NCI-H187 treated with DMSO at 0.1 percent for 48 hours (cell line): ENCODE data around the gene C19orf33.

Experiments used
- DNase-seq: peaks from one replicate; lab custom pipeline; 2025; lab: John Stamatoyannopoulos, UW

Gene C19orf33

GRCh38 chr19:38308926-38309614 lies 5.0 kb downstream of the C19orf33 start:
- no peak for DNase-seq

GRCh38 chr19:38309615-38310278 lies 5.7 kb downstream of the C19orf33 start:
- no peak for DNase-seq

- DNase-seq: no peak
These were observed 6.2 kb downstream of the C19orf33 start for GRCh38 chr19:38310279-38310670.

- no peak for DNase-seq
These were observed 6.9 kb downstream of the C19orf33 start for GRCh38 chr19:38310986-38311385.

- peak; percentile 96 for DNase-seq
These were observed 11.8 kb downstream of the C19orf33 start, which contains the start of gene YIF1B for GRCh38 chr19:38315657-38316476. YIF1B (minus strand) TSS chr19:38315947; CDS start chr19:38315917, 30 bp downstream.

- no peak for DNase-seq
These were observed 12.5 kb downstream of the C19orf33 start for GRCh38 chr19:38316477-38317067.

- no peak for DNase-seq
These were observed 13.1 kb downstream of the C19orf33 start for GRCh38 chr19:38317104-38317612.

- no peak for DNase-seq
These were observed 14.6 kb downstream of the C19orf33 start for GRCh38 chr19:38318660-38319059.

- DNase-seq: no peak
These were observed 15.6 kb downstream of the C19orf33 start, which contains the start of gene KCNK6 for GRCh38 chr19:38319421-38320258. KCNK6 (plus strand) TSS chr19:38319845; CDS start chr19:38319951, 106 bp downstream.

GRCh38 chr19:38320969-38321339 lies 16.9 kb downstream of the C19orf33 start:
- DNase-seq: no peak

- no peak for DNase-seq
These were observed 17.7 kb downstream of the C19orf33 start for GRCh38 chr19:38321646-38322196.

- no peak for DNase-seq
These were observed 19.2 kb downstream of the C19orf33 start for GRCh38 chr19:38323291-38323690.

GRCh38 chr19:38324431-38324830 lies 20.4 kb downstream of the C19orf33 start:
- no peak for DNase-seq

- DNase-seq: no peak
These were observed 22.5 kb downstream of the C19orf33 start for GRCh38 chr19:38326591-38326990.

- DNase-seq: no peak
These were observed 25.6 kb downstream of the C19orf33 start for GRCh38 chr19:38329651-38330050.

- DNase-seq: no peak
These were observed 27.7 kb downstream of the C19orf33 start for GRCh38 chr19:38331728-38332127.

- no peak for DNase-seq
These were observed 29.2 kb downstream of the C19orf33 start for GRCh38 chr19:38333245-38333644.

GRCh38 chr19:38335949-38336637 lies 32.0 kb downstream of the C19orf33 start:
- DNase-seq: peak; percentile 96

GRCh38 chr19:38336638-38337359 lies 32.7 kb downstream of the C19orf33 start:
- peak; percentile 95 for DNase-seq

- DNase-seq: no peak
These were observed 33.3 kb downstream of the C19orf33 start for GRCh38 chr19:38337360-38337653.
